Gastroesophageal sphincter (tissue), 3 donors: ENCODE data around the gene CERKL.

Experiments
- POLR2A ChIP-seq, 2 donors: fragments of 450-650 bp; IDR thresholded peaks; one replicate each; pipeline ENCODE4 v1.6.1; 2017; ENCODE audit warnings: antibody characterized with exemption in 2 of 2, mild to moderate bottlenecking in 2 of 2, moderate library complexity in 1 of 2
- TF ChIP-seq, protein P1 (sequence below), 4 experiments: fragments of 200-600 bp in 2 of 4; fragments of 450-650 bp in 2 of 4; sonication (generic) in 1 of 4; IDR thresholded peaks; one replicate each; pipeline ENCODE4 v1.5.1; 2017 to 2019; ENCODE audit warnings: antibody characterized with exemption in 4 of 4, mild to moderate bottlenecking in 2 of 4, moderate library complexity in 2 of 4

GRCh38 chr2:181682026-181682789, 25.3 kb upstream of the CERKL start:
- TF ChIP-seq, protein P1, sequence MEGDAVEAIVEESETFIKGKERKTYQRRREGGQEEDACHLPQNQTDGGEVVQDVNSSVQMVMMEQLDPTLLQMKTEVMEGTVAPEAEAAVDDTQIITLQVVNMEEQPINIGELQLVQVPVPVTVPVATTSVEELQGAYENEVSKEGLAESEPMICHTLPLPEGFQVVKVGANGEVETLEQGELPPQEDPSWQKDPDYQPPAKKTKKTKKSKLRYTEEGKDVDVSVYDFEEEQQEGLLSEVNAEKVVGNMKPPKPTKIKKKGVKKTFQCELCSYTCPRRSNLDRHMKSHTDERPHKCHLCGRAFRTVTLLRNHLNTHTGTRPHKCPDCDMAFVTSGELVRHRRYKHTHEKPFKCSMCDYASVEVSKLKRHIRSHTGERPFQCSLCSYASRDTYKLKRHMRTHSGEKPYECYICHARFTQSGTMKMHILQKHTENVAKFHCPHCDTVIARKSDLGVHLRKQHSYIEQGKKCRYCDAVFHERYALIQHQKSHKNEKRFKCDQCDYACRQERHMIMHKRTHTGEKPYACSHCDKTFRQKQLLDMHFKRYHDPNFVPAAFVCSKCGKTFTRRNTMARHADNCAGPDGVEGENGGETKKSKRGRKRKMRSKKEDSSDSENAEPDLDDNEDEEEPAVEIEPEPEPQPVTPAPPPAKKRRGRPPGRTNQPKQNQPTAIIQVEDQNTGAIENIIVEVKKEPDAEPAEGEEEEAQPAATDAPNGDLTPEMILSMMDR (IDR thresholded peaks at IDR 0.05): no peak
- TF ChIP-seq POLR2A (IDR thresholded peaks at IDR 0.05): no peak
